ENCODE results near the gene OST4.

OST4 gene

DNA sequence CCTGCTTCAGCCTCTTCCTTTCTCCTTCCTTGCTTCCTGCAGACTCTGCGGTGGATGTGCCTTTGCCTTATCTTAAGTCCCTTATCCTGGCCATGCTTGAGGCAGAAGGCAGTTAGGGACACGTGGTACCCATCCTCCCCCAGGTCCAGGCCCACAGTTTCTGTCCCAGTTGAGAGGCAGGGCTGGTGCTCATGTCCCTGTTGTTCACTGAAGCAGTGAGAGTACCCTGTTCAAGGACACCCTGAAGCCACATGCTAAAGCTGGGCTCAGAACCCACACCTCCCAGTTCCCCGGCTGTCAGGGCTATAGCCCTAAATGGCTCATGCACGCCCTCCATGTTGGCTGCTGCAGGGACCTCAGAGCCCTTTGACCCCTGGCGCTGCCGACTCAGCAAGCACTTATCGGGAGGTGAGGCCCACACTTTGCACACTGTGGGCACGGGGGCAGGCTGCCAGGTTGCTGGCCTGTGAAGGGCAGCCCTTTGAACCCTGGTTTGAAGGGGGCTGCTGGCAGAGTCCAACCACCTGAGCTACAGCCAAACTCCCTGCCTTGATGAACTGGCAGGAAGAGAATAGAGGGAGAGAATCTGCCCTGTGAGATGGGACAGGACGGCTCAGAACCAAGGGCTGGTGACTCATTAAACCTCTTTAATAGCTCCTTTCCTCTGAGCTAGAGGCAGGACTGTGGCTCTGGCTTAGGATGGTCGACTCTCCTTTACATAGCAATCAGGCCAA, 21.4 kb upstream of the OST4 start:
- DNase-seq, result no peak

DNA sequence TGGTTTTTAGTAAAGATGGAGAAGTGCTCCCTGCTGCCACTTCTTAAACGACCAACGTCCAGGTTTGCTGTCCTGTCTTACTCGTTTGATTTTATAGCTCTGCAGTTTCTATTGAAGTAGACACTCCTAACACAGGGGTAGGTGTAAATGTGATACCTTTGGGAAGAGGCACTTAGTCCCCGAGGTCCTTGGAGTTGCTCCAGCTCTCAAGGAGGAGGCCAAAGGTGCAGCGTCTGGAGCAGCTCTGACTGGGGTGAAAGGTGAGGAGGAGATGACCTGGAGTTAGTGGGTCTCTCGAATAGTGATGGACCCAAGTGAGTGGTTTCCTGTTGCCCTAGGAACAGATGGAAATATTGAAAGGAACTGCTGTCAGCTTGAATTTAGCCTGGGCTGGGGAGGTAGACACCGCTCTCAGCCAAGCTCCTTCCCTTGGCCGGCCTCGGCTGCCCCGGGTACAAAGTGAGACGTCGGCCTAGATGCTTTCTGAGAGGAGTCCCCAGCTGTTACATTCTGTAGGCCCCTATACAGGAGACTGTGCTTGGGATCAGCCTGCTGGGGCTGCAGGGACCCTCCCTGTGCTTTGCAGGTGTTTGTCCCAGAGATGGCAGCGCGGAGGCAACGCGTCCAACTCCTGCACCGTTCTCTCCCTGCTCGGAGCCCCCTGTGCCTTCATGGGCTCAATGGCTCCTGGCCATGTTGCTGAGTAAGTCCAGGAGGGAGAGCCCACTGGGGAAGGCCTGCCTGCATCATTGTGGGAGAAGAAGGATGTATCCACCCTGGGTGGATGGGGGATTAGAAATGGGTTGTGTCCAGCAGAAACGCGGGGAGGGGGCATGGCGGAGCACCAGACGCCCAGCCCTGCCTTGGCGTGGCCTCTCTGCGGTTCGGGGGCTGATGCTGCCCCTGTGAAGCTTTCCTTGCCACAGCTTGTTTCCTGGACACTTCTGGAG, 20.6 kb upstream of the OST4 start:
- DNase-seq, result no peak

DNA sequence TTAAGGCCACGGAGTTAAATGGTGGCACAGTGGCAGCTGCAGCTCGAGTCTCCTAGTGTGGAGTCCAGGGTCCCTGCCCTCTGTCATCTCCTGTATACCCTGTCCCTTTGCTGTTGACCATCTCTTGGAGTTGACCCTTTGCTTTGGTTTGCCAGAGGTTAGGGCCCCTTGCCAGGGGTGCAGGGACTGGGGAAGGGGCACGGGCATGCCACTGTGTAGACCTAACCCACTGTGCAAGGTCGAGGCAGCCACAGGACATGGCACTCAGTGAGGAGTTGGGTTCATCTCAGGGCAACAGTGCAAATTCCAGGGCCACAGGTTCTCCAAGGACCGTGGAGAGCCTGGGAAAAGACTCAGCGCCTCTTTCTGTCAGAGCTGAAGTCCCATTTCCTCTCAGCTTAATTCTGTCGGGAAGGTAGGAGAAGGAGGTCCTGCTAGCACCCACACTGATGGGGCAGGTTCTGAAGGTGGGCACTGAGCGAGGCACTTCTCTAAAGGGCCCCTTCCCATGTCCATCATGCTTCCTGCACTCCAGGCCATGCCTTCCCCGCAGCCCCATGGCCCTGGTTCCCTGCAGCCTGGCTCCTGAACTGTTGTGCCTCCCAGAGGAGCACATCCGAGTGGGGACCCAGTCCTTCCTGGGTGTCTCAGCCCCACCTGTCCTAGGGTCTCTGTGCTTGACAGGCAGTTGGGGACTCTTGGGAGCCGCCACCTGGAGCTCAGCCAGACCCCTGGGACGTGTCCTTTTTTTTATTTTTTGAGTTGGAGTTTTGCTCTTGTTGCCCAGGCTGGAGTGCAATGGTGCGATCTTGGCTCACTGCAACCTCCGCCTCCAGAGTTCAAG, 17.9 kb upstream of the OST4 start:
- DNase-seq, result no peak

DNA sequence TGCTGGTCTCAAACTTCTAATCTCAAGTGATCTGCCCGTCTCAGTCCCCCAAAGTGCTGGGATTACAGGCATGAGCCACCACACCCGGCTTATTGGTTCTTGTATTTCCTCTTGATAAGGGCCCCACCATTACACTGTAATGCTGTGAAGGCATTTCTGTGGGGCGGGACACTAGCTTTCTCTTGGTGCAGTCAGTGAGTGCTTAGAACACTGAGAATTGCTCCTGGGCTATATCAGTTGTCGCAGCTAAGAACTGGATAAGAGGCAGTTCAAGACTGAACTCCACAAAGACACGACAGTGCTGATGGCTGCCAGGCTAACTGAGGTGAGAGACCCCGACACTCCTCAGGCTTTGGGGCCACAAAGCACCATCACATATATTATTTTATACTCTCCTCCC, 17.2 kb upstream of the OST4 start:
- no peak for DNase-seq

DNA sequence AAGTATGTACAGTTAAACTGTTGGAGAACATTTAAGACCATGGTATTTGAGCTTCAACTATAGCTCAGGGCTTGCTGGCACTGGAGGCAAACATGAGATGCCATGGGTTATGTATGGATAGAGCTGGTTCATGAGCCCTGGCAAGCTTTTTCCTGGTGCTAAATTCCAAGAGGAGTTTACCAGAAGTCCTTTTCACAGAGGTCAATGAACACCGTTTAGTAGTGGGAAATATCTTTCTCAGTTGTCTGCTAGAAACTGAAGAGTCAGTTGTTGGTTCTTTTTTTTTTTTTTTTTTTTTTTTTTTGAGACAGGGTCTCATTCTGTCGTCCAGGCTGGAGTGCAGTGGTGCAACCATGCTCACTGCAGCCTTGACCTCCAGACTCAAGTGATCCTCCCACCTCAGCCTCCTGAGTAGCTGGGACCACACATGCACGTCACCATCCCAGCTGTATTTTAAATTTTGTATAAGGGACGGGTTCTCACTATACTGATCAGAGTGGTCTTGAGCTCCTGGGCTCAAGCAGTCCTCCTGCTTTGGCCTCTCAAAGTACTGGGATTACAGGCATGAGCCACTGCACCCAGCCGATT, 16.5 kb upstream of the OST4 start:
- DNase-seq, result no peak

DNA sequence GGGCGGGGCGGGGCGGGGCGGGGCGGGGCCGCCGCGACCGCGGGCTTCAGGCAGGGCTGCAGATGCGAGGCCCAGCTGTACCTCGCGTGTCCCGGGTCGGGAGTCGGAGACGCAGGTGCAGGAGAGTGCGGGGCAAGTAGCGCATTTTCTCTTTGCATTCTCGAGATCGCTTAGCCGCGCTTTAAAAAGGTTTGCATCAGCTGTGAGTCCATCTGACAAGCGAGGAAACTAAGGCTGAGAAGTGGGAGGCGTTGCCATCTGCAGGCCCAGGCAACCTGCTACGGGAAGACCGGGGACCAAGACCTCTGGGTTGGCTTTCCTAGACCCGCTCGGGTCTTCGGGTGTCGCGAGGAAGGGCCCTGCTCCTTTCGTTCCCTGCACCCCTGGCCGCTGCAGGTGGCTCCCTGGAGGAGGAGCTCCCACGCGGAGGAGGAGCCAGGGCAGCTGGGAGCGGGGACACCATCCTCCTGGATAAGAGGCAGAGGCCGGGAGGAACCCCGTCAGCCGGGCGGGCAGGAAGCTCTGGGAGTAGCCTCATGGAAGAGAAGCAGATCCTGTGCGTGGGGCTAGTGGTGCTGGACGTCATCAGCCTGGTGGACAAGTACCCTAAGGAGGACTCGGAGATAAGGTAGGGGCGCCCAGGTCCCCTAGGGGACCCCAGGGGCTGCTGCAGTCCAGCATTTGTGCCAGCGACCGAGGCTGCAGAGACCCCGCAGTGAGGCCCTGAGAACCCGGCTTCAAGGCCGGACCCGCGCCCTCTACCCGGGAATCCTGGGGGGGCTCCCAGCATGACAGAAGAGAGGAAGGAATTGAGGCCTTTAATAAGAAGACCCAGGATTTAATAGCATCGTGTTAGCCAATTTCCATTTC, 15.5 kb upstream of the OST4 start, which contains the start of gene KHK:
KHK (plus strand) TSS at position 49 of the 870 bp plus-strand sequence; CDS start at position 537, 488 bp downstream.
- no peak for DNase-seq

DNA sequence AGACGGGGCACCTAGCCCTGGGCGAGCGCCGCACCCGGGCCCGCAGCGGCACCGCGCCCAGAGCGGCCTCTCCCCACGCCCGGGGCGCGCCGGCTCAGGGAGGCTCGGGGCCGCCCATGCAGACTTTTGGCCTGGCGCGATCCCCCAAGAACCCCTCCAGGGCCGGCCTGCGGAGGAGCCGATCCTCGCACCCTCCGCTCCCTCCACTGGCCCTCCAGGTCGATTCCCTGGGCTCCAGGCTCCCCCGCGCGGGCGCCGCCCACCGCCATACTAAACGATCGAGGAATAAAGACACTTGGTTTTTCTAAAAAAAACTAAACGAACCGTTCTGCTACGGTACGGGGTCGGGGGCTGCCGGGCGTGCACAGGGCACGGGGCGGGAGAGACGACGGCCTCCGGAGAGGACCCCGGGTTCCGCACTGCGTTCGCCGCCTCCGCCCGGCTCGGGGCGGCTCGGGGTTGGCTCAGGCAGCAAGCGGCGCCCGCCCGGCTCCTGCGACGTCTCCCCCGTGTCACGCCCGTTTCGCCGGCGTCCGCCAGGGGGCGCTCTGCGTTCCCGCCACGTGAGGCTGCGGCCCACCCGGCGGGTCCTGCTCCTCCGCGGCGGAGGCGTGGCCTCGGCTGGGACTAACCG, 14.8 kb upstream of the OST4 start:
- peak; percentile 97 for DNase-seq

DNA sequence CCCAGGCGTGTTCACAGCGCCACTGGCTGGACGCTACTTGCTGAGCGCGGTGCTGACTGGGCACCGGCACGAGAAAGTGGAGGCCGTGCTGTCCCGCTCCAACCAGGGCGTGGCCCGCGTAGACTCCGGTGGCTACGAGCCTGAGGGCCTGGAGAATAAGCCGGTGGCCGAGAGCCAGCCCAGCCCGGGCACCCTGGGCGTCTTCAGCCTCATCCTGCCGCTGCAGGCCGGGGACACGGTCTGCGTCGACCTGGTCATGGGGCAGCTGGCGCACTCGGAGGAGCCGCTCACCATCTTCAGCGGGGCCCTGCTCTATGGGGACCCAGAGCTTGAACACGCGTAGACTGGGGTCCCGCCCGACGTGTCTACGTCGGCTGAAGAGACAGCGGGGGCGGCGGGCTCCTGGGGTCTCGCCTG, 14.2 kb upstream of the OST4 start:
- no peak for DNase-seq

DNA sequence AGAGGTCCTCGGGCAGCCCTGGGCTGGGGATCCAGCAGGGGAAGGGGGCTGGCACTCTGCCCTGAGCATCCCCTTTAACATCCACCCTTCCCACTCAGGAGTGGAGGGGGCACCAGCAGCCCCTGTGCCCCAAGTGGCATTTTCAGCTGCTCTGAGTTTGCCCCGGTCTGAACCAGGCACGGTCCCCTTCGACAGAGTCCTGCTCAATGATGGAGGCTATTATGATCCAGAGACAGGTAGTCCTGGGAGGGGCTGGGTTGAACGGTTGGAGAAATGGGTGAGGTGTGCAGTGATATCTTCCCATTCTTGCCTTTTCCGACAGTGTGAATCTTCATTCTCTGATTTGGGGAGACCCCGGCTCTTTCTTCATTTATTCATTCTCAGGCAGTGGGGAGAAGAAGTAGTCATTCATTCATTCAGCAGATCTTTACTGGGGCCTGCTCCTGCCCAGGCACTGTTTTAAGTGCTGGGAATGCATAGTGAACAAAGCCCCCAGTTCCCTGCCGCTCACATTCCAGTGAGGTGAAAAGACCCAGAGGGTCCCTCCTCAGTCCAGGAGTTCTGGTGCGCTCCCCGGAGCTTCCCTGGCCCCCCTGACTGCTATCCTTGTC, 13.7 kb upstream of the OST4 start:
- DNase-seq, result no peak

DNA sequence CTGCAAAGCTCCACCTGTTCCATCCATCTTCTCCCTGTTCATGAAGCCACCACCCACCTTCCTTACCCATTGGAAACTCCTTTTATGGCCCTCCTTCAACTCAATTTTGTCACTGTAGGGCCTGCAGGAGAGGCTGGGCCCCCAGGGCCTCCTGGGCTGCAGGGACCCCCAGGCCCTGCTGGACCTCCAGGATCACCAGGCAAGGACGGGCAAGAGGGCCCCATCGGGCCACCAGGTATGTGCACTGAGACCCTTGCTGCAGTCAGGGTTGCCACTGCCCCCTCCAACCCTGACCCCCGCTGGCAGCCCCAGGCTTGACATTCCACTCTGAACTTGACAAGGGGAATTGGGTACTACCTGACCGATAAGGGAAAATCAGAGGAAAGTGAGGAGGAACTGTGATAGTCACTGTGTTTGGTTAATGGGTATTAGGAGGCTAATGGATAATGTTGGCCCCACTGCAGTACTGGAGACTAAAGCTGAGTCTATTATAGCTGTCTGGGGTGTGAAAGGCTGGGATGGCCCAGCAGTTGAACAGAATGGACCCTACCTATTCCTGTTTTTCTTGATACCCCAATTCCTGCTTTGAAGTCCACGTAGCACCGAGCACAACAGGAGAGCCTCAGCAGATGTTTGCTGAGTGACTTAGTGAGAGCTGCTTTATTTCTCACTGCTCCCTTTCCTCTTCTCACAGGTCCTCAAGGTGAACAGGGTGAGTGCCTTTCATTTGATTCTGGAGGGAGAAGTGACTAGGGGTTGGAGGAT, 13.0 kb upstream of the OST4 start:
- DNase-seq, result no peak

DNA sequence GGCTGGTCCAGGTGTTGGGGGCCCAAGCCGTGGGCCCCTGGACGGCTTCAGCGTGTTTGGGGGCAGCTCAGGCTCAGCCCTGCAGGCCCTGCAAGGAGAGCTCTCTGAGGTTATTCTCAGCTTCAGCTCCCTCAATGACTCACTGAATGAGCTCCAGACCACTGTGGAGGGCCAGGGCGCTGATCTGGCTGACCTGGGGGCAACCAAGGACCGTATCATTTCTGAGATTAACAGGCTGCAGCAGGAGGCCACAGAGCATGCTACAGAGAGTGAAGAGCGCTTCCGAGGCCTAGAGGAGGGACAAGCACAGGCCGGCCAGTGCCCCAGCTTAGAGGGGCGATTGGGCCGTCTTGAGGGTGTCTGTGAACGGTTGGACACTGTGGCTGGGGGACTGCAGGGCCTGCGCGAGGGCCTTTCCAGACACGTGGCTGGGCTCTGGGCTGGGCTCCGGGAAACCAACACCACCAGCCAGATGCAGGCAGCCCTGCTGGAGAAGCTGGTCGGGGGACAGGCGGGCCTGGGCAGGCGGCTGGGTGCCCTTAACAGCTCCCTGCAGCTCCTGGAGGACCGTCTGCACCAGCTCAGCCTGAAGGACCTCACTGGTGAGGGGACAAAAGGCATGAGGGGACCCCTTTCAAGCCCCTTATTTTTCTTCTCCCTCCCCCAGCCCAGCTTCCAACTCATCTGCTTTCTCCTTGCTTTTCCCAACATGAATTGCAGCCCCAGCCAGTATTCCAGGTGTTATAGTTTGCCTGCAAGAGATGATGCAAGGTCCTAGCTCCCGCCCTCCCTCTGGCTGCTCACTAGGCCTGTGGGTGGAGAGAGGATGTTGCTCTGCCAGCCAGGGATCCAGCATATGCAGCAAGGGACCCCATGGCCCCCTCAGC, 12.2 kb upstream of the OST4 start:
- DNase-seq, result no peak

DNA sequence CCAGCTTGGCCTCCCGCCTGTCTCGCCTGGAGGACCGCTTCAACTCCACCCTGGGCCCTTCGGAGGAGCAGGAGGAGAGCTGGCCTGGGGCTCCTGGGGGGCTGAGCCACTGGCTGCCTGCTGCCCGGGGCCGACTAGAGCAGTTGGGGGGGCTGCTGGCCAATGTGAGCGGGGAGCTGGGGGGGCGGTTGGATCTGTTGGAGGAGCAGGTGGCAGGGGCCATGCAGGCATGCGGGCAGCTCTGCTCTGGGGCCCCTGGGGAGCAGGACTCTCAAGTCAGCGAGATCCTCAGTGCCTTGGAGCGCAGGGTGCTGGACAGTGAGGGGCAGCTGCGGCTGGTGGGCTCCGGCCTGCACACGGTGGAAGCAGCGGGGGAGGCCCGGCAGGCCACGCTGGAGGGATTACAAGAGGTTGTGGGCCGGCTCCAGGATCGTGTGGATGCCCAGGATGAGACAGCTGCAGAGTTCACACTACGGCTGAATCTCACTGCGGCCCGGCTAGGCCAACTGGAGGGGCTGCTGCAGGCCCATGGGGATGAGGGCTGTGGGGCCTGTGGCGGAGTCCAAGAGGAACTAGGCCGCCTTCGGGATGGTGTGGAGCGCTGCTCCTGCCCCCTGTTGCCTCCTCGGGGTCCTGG, 11.4 kb upstream of the OST4 start:
- no peak for DNase-seq

DNA sequence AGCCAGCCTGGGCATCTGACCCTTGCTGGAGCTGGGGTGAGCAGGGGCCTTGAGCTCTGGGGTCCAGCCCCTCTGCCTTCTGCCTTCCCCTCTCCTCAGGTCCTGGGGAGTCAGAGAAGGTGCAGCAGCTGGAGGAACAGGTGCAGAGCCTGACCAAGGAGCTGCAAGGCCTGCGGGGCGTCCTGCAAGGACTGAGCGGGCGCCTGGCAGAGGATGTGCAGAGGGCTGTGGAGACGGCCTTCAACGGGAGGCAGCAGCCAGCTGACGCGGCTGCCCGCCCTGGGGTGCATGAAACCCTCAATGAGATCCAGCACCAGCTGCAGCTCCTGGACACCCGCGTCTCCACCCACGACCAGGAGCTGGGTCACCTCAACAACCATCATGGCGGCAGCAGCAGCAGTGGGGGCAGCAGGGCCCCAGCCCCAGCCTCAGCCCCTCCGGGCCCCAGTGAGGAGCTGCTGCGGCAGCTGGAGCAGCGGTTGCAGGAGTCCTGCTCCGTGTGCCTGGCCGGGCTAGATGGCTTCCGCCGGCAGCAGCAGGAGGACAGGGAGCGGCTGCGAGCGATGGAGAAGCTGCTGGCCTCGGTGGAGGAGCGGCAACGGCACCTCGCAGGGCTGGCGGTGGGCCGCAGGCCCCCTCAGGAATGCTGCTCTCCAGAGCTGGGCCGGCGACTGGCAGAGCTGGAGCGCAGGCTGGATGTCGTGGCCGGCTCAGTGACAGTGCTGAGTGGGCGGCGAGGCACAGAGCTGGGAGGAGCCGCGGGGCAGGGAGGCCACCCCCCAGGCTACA, 10.7 kb upstream of the OST4 start:
- DNase-seq, result no peak

DNA sequence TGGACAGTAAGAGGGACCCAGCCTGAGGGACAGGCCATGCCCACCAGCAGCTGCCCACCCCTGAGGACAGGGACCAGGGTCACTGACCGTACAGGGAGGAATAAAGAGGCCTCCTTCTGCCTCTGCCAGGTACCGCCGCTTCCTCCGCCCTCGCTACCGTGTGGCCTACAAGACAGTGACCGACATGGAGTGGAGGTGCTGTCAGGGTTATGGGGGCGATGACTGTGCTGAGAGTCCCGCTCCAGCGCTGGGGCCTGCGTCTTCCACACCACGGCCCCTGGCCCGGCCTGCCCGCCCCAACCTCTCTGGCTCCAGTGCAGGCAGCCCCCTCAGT, 9.1 kb upstream of the OST4 start:
- DNase-seq, result no peak

DNA sequence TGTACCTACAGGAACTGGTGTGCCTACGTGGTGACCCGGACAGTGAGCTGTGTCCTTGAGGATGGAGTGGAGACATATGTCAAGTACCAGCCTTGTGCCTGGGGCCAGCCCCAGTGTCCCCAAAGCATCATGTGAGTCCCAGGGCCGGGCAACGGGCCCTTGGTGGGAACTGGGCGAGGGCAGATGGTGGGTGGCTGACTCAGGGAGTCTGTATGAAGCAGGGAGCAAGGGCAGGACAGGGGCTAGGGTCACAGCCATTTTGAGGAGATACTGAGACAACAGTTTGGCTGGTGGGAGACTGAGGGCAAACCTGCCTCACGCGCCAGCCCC, 8.7 kb upstream of the OST4 start:
- DNase-seq, result no peak

DNA sequence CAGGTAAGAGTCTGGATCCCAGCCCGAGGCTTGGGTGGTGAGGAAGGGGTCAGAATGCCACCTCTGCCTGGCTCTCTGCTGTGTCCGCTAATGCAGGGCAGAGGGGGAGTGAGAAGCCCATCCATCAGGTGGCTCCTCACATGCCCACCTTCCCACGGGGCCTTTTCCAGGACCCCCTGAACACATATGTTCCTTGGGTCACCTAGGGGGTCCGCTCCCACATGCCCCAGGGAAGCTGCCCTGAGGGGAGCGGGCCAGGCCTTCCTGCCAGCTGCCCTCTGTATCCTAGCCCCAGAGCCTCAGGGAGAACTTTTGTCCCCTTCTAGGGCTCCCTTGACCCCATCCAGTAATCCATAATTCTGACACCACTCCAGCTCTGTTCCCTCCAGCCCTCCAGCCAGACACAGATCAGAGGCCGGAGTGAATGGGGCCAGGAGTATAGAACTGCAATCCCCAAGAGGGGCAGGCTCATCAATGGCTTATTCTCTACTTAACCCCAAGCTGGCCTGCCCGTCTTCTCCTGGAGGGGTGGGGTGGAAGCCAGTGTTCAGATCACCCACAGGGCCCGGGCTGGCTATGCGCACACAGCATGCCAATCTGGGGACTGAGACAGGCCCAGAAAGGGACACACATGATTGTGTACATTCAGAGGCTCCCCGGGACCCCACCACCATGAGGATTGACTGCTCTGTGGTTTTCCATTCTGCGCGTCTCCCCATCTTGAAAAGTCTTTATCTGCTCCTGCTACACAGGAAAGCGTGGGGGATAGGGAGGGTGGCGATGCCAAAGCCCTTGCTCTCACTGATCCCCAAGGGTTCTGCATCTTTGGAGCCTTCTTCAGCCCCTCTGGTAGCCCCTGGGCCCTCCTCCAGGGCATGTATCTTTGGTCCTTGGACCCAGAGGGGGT, 8.0 kb upstream of the OST4 start:
- no peak for DNase-seq
